Keratinocyte (primary cell): ENCODE results near the gene SMAD6. TPM values are rescaled to one million over a fixed set of nuclear protein-coding genes. Genes with fewer than 3 reads are reported as not detected.
A peak's percentile ranks its signal among the peaks of the same experiment; 100 is the strongest.

Source experiments
- DNase-seq: peaks from one replicate; pipeline ENCODE4 v3.0.0-alpha.2; 2011; ENCODE audit warnings: low read depth, missing footprints, low spot score
- FAIRE-seq: peaks from 2 replicates; lab custom pipeline; 2011; peaks lifted over from hg19 to GRCh38; lab: Jason Lieb, UNC
- H2AFZ ChIP-seq: 2 replicates; pipeline ENCODE4 v1.6.0; 2012; ENCODE audit warnings: low read length, control low read depth, inconsistent platforms; ENCODE audit not compliant: control insufficient read depth
- H3K27ac ChIP-seq: 2 replicates; pipeline ENCODE4 v1.5.1; 2011; ENCODE audit warnings: low read length; ENCODE audit not compliant: control insufficient read depth, insufficient read depth
- H3K27me3 ChIP-seq: 3 replicates; pipeline ENCODE4 v1.6.0; 2011; ENCODE audit warnings: low read length; ENCODE audit not compliant: control insufficient read depth, insufficient read depth; ENCODE audit errors: extremely low read depth
- H3K36me3 ChIP-seq, 2 experiments: 2 replicates in 1 of 2; 3 replicates in 1 of 2; pipeline ENCODE4 v1.5.1; 2011; ENCODE audit warnings: low read length in 2 of 2, mild to moderate bottlenecking in 1 of 2; ENCODE audit not compliant: control insufficient read depth in 2 of 2, insufficient read depth in 2 of 2; ENCODE audit errors: extremely low read depth in 1 of 2
- H3K4me1 ChIP-seq: 3 replicates; pipeline ENCODE4 v1.5.1; 2011; ENCODE audit warnings: low read length; ENCODE audit not compliant: control insufficient read depth, insufficient read depth; ENCODE audit errors: extremely low read depth
- H3K4me2 ChIP-seq: 3 replicates; pipeline ENCODE4 v1.6.0; 2011; ENCODE audit warnings: low read depth, low read length; ENCODE audit not compliant: control insufficient read depth, insufficient read depth; ENCODE audit errors: extremely low read depth
- H3K4me3 ChIP-seq, 3 experiments: fragments of 200-600 bp in 1 of 3; sonication (generic) in 1 of 3; 2 replicates in 2 of 3; 3 replicates in 1 of 3; pipeline ENCODE4 v1.5.1; 2011 to 2016; ENCODE audit warnings: low read length in 3 of 3, mild to moderate bottlenecking in 3 of 3, control low read depth in 2 of 3, inconsistent platforms in 1 of 3, low read depth in 1 of 3, mixed read lengths in 1 of 3, mixed run types in 1 of 3, moderate library complexity in 1 of 3; ENCODE audit not compliant: control insufficient read depth in 2 of 3, insufficient read depth in 2 of 3; ENCODE audit errors: extremely low read depth in 1 of 3
- H3K79me2 ChIP-seq: 2 replicates; pipeline ENCODE4 v1.6.0; 2012; ENCODE audit warnings: low read length; ENCODE audit not compliant: control insufficient read depth, insufficient read depth
- H3K9ac ChIP-seq: 3 replicates; pipeline ENCODE4 v1.6.0; 2011; ENCODE audit warnings: low read length; ENCODE audit not compliant: control insufficient read depth, insufficient read depth; ENCODE audit errors: extremely low read depth
- H3K9me1 ChIP-seq: 3 replicates; pipeline ENCODE4 v1.6.0; 2011; ENCODE audit warnings: low read length; ENCODE audit not compliant: control insufficient read depth, insufficient read depth; ENCODE audit errors: extremely low read depth
- H3K9me3 ChIP-seq: 2 replicates; pipeline ENCODE4 v1.5.1; 2012; ENCODE audit warnings: low read depth, low read length; ENCODE audit not compliant: control insufficient read depth
- H4K20me1 ChIP-seq: 3 replicates; pipeline ENCODE4 v1.6.0; 2011; ENCODE audit warnings: low read length; ENCODE audit not compliant: control insufficient read depth, insufficient read depth; ENCODE audit errors: extremely low read depth
- CTCF ChIP-seq, 3 experiments: IDR thresholded peaks in 1 of 3; conservative IDR thresholded peaks in 1 of 3; optimal IDR thresholded peaks in 1 of 3; 2 replicates in 2 of 3; 3 replicates in 1 of 3; pipeline versions ENCODE3 to v1.5.1; 2011; ENCODE audit warnings: low read length in 3 of 3, mild to moderate bottlenecking in 3 of 3, moderate library complexity in 2 of 3, control low read depth in 1 of 3, inconsistent platforms in 1 of 3; ENCODE audit not compliant: insufficient read depth in 2 of 3; ENCODE audit errors: extremely low read depth in 1 of 3
- EZH2 ChIP-seq: IDR thresholded peaks from one replicate; pipeline ENCODE4 v1.6.1; 2012; ENCODE audit warnings: inconsistent platforms, mild to moderate bottlenecking, low read length, moderate library complexity
- dilution Hi-C: fragments of 300-500 bp; cut with MboI; formaldehyde crosslinking; loops from one replicate; pipeline ENCODE4 v1.7.0; 2020; ENCODE audit warnings: low sequenced_read_pairs; ENCODE audit not compliant: extremely low pct_ligation_motif_present
- polyA plus RNA-seq, 5 experiments: library from polyadenylated mRNA; depleted of rRNA in 3 of 5; stranded (reverse) in 3 of 5; stranded (forward) in 1 of 5; unstranded in 1 of 5; fragments of >200 nt; gene quantifications; 1 replicate in 1 of 5; 2 replicates in 3 of 5; 3 replicates in 1 of 5; pipeline versions ENCODE4 v1.2.1 to v1.2.3, GENCODE V29; 2011 to 2012; ENCODE audit warnings: missing spikeins in 2 of 5, low read depth in 1 of 5, low replicate concordance in 1 of 5

The SMAD6 gene
- polyA plus RNA-seq, 1 donor (not counting 4 experiments of a cell fraction or from before 2014, with no cell fraction given): 0.03 TPM

- dilution Hi-C loops: no loop called here
- TF ChIP-seq CTCF (optimal IDR thresholded peaks at IDR 0.05 in 1 of 3, IDR thresholded peaks at IDR 0.05 in 1 of 3, conservative IDR thresholded peaks at IDR 0.05 in 1 of 3; ENCODE audit: extremely low read depth in 1 of 3, insufficient read depth in 2 of 3, low read length in 3 of 3): no peak
- TF ChIP-seq EZH2: no peak
- H3K9me1 ChIP-seq: peaks cover 3% of the 10 kb centered on the region
- no peaks in the 10 kb centered on the region for H4K20me1 ChIP-seq
- H3K4me1 ChIP-seq: peaks cover 20% of the 10 kb centered on the region
- H3K4me3 ChIP-seq: no peak overlapping the region
- no peak for FAIRE-seq
- no peaks in the 10 kb centered on the region for H3K27me3 ChIP-seq
- no peak overlapping the region for H3K27ac ChIP-seq
- DNase-seq: no peak
- peak overlapping the region; percentile 55 for H3K4me2 ChIP-seq
- peaks cover 1% of the 10 kb centered on the region for H3K9me3 ChIP-seq
- H3K79me2 ChIP-seq: no peaks in the 10 kb centered on the region
- H3K36me3 ChIP-seq: no peaks in the 10 kb centered on the region
- H2AFZ ChIP-seq: no peak overlapping the region
- no peak overlapping the region for H3K9ac ChIP-seq
These were observed 128.8 kb downstream of the SMAD6 start for GRCh38 chr15:66830823-66831222.

GRCh38 chr15:66831289-66831688 is 129.3 kb downstream of the SMAD6 start:
- dilution Hi-C loops: no loop called here
- H3K27ac ChIP-seq: no peak overlapping the region

More at GRCh38 chr15:66831289-66831688, 129.3 kb downstream of the SMAD6 start:
- Histone ChIP-seq H2AFZ (no peak overlapping the region), H3K9ac (no peak overlapping the region), H3K9me1 (peaks cover 3% of the 10 kb centered on the region), H3K9me3 (peaks cover 1% of the 10 kb centered on the region), H4K20me1 (no peaks in the 10 kb centered on the region), H3K79me2 (no peaks in the 10 kb centered on the region), H3K27me3 (no peaks in the 10 kb centered on the region), H3K4me1 (peaks cover 20% of the 10 kb centered on the region), H3K36me3 (no peaks in the 10 kb centered on the region), H3K4me2 (no peak overlapping the region), H3K4me3 (no peak overlapping the region)
- FAIRE-seq (no peak), DNase-seq (no peak)
- TF ChIP-seq EZH2: no peak
- TF ChIP-seq CTCF (optimal IDR thresholded peaks at IDR 0.05 in 1 of 3, IDR thresholded peaks at IDR 0.05 in 1 of 3, conservative IDR thresholded peaks at IDR 0.05 in 1 of 3; ENCODE audit: extremely low read depth in 1 of 3, insufficient read depth in 2 of 3, low read length in 3 of 3): no peak
